ENCODE results near the gene PNPLA7. TPM values are rescaled to one million over a fixed set of nuclear protein-coding genes. Genes with fewer than 3 reads are reported as not detected.

Gene PNPLA7
- total and polyA plus RNA-seq, 10 of the 15 experiments (the other 5 are each of a cell fraction or from before 2014, with no cell fraction given) = 0.04 to 0.85 (median 0.19) TPM; not detected in 1

DNA sequence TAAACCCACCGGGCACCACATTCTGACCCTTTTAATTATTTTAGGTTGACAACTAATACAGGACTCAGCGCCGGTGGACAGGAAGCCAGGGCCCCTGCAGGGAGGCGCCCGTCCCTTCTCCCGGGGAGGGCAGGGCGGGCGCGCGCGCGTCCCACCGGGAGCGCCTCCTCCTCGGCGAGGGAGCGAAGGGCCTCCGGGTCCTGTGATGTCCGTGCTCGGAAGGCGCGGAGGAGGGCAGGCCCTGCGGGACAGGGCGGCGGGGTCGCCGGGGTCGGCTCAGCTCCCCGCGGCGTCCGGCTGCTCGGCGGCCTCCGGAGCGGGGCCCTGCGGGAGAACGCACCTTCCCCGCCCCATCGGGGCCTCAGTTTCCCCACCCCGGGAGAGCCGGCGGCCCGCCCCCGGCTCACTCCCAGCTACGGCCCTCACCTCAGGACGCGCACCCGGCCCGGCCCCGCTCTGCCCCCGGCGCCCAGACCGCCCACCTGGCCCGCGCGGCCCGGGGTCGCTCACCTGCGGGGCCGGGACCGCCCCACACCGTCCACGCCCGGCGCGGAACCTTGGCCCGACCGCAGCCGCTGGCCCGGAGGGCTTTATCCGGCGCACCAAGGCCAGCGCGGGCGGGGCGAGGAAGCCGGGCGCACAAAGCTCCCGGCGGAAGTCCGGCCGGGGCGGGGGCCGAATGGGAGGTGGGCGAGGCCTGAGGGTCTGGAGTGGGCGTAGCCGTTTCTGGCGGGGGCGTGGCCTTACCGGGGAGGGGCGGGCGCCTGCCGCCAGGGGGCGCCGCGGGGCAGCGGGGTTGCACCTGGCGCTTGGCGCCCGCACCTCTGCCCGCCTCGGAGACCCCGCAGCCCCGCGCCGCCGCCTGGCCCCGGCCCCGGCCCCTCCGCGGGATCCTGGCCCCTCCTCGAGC lies 127.3 kb downstream of the PNPLA7 start, which contains the start of the genes EXD3 and NOXA1 (continued):
- TF ChIP-seq, protein P1, sequence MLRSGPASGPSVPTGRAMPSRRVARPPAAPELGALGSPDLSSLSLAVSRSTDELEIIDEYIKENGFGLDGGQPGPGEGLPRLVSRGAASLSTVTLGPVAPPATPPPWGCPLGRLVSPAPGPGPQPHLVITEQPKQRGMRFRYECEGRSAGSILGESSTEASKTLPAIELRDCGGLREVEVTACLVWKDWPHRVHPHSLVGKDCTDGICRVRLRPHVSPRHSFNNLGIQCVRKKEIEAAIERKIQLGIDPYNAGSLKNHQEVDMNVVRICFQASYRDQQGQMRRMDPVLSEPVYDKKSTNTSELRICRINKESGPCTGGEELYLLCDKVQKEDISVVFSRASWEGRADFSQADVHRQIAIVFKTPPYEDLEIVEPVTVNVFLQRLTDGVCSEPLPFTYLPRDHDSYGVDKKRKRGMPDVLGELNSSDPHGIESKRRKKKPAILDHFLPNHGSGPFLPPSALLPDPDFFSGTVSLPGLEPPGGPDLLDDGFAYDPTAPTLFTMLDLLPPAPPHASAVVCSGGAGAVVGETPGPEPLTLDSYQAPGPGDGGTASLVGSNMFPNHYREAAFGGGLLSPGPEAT (IDR thresholded peaks at IDR 0.05; ENCODE audit: low read depth) = no peak
- TF ChIP-seq, protein P2, sequence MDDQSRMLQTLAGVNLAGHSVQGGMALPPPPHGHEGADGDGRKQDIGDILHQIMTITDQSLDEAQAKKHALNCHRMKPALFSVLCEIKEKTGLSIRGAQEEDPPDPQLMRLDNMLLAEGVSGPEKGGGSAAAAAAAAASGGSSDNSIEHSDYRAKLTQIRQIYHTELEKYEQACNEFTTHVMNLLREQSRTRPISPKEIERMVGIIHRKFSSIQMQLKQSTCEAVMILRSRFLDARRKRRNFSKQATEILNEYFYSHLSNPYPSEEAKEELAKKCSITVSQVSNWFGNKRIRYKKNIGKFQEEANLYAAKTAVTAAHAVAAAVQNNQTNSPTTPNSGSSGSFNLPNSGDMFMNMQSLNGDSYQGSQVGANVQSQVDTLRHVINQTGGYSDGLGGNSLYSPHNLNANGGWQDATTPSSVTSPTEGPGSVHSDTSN (IDR thresholded peaks at IDR 0.05; ENCODE audit: insufficient replicate concordance, low read depth, low read length) = no peak
- peak; percentile 68; the same call in 1 of the 2 replicates for TF ChIP-seq CHD2 (IDR thresholded peaks at IDR 0.05; ENCODE audit: borderline replicate concordance, low read depth, low read length)
- TF ChIP-seq JUND (IDR thresholded peaks at IDR 0.05; ENCODE audit: low read depth, low read length) = 0 out of 2 replicates have a peak, but pooled peaks have one; percentile 33
- TF ChIP-seq NFYA (IDR thresholded peaks at IDR 0.05; ENCODE audit: borderline replicate concordance, low read depth, low read length) = no peak
- TF ChIP-seq, protein P3, sequence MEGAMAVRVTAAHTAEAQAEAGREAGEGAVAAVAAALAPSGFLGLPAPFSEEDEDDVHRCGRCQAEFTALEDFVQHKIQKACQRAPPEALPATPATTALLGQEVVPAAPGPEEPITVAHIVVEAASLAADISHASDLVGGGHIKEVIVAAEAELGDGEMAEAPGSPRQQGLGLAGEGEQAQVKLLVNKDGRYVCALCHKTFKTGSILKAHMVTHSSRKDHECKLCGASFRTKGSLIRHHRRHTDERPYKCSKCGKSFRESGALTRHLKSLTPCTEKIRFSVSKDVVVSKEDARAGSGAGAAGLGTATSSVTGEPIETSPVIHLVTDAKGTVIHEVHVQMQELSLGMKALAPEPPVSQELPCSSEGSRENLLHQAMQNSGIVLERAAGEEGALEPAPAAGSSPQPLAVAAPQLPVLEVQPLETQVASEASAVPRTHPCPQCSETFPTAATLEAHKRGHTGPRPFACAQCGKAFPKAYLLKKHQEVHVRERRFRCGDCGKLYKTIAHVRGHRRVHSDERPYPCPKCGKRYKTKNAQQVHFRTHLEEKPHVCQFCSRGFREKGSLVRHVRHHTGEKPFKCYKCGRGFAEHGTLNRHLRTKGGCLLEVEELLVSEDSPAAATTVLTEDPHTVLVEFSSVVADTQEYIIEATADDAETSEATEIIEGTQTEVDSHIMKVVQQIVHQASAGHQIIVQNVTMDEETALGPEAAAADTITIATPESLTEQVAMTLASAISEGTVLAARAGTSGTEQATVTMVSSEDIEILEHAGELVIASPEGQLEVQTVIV (IDR thresholded peaks at IDR 0.05; ENCODE audit: borderline replicate concordance, partially characterized antibody) = no peak
- TF ChIP-seq CHD4 (IDR thresholded peaks at IDR 0.05) = no peak
- TF ChIP-seq CREB1 (IDR thresholded peaks at IDR 0.05; ENCODE audit: low read depth) = peak; percentile 30; the same call in 1 of the 2 replicates
- TF ChIP-seq, protein P4, sequence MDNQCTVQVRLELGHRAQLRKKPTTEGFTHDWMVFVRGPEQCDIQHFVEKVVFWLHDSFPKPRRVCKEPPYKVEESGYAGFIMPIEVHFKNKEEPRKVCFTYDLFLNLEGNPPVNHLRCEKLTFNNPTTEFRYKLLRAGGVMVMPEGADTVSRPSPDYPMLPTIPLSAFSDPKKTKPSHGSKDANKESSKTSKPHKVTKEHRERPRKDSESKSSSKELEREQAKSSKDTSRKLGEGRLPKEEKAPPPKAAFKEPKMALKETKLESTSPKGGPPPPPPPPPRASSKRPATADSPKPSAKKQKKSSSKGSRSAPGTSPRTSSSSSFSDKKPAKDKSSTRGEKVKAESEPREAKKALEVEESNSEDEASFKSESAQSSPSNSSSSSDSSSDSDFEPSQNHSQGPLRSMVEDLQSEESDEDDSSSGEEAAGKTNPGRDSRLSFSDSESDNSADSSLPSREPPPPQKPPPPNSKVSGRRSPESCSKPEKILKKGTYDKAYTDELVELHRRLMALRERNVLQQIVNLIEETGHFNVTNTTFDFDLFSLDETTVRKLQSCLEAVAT (IDR thresholded peaks at IDR 0.05) = no peak
- TF ChIP-seq EP300 (IDR thresholded peaks at IDR 0.05; ENCODE audit: borderline replicate concordance in 1 of 2, control insufficient read depth in 1 of 2, low read depth in 2 of 2, low read length in 2 of 2) = no peak
- TF ChIP-seq KLF5 (IDR thresholded peaks at IDR 0.05; ENCODE audit: partially characterized antibody) = peak; percentile 58
- TF ChIP-seq, protein P5, sequence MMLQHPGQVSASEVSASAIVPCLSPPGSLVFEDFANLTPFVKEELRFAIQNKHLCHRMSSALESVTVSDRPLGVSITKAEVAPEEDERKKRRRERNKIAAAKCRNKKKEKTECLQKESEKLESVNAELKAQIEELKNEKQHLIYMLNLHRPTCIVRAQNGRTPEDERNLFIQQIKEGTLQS (IDR thresholded peaks at IDR 0.05; ENCODE audit: borderline replicate concordance, extremely low read depth, low read depth, low read length) = no peak
- TF ChIP-seq, protein P6, sequence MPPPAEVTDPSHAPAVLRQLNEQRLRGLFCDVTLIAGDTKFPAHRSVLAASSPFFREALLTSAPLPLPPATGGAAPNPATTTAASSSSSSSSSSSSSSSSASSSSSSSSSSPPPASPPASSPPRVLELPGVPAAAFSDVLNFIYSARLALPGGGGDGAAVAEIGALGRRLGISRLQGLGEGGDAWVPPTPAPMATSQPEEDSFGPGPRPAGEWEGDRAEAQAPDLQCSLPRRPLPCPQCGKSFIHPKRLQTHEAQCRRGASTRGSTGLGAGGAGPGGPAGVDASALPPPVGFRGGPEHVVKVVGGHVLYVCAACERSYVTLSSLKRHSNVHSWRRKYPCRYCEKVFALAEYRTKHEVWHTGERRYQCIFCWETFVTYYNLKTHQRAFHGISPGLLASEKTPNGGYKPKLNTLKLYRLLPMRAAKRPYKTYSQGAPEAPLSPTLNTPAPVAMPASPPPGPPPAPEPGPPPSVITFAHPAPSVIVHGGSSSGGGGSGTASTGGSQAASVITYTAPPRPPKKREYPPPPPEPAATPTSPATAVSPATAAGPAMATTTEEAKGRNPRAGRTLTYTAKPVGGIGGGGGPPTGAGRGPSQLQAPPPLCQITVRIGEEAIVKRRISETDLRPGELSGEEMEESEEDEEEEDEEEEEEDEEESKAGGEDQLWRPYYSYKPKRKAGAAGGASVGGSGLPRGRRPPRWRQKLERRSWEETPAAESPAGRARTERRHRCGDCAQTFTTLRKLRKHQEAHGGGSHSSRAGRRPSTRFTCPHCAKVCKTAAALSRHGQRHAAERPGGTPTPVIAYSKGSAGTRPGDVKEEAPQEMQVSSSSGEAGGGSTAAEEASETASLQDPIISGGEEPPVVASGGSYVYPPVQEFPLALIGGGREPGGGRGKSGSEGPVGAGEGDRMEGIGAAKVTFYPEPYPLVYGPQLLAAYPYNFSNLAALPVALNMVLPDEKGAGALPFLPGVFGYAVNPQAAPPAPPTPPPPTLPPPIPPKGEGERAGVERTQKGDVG (CRISPR knock-in tag; IDR thresholded peaks at IDR 0.05) = no peak
- no peak for TF ChIP-seq NFYB (IDR thresholded peaks at IDR 0.05; ENCODE audit: insufficient read depth, low read depth, low read length)
- no peak for TF ChIP-seq RBBP5 (conservative IDR thresholded peaks at IDR 0.05)
- peak; percentile 90 for TF ChIP-seq RUNX3 (IDR thresholded peaks at IDR 0.05; ENCODE audit: low read length)
- TF ChIP-seq SMAD1 (IDR thresholded peaks at IDR 0.05; ENCODE audit: low read depth, partially characterized antibody) = no peak

All from GM12878 (cell line).